GM19324 (cell line): Measurements from ENCODE around the gene KL.

Experiments used
- ATAC-seq: cut with Tn5 transposase; IDR thresholded peaks from one replicate; pipeline ENCODE4 v1.9.1; 2021; ENCODE audit warnings: mild to moderate bottlenecking, moderate library complexity; ENCODE audit not compliant: unreplicated experiment, low FRiP score

Gene KL

DNA sequence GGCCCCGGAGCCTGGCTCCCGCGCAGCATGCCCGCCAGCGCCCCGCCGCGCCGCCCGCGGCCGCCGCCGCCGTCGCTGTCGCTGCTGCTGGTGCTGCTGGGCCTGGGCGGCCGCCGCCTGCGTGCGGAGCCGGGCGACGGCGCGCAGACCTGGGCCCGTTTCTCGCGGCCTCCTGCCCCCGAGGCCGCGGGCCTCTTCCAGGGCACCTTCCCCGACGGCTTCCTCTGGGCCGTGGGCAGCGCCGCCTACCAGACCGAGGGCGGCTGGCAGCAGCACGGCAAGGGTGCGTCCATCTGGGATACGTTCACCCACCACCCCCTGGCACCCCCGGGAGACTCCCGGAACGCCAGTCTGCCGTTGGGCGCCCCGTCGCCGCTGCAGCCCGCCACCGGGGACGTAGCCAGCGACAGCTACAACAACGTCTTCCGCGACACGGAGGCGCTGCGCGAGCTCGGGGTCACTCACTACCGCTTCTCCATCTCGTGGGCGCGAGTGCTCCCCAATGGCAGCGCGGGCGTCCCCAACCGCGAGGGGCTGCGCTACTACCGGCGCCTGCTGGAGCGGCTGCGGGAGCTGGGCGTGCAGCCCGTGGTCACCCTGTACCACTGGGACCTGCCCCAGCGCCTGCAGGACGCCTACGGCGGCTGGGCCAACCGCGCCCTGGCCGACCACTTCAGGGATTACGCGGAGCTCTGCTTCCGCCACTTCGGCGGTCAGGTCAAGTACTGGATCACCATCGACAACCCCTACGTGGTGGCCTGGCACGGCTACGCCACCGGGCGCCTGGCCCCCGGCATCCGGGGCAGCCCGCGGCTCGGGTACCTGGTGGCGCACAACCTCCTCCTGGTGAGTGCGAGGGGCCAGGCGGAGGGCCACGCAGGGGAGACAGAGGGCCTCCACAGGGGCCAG, at the start of gene KL:
Gene KL, plus strand, starts transcription at position 10 of the 909 bp plus-strand sequence. Its CDS starts 18 bp downstream, at position 28.
- ATAC-seq = peak; percentile 36

DNA sequence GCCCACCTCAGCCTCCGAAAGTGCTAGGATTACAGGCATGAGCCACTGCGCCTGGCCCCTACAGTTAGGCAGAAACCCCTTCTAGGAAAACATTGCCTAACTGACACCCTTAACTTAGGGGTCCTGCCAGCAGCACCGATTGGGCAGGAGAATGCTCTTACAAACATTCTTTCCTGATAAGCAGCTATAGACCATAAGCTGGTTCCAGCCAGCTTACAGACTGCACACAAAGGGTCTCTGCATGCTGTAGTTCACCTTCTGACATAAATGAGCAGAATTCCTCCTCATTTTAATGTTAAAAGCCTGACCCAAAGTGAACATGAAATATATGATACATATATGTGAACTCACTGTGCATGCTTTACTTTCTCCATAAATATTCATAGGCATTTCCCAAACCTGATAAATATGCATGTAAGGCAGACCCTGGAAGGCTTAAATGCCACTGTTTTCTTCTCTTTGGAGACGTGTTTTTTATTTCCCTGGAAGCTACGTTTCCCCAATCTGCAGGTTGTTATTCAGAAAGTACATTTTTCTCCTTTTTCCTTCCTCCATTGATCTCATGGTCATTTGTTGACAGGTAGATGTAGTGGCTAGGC, 48.5 kb upstream of the KL start:
- no peak for ATAC-seq

DNA sequence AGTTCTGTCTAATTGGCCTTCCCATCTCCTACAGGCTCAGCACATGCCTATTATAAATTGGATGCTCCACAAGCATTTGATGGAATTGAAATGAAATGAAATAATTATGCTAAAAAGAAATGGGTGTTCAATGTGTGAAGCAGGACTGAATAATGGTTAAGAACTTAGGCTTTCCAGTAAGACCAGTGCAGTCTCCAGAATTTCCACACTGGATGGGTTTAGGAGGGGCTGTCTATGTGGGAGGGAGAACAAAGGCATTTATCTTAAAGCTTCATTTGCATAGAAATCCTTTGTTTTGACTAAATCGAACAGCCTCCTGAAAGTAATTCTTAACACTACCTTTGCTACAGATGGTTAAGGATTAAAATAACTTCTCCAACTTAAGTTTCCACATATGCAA, 47.9 kb upstream of the KL start:
- ATAC-seq = no peak

DNA sequence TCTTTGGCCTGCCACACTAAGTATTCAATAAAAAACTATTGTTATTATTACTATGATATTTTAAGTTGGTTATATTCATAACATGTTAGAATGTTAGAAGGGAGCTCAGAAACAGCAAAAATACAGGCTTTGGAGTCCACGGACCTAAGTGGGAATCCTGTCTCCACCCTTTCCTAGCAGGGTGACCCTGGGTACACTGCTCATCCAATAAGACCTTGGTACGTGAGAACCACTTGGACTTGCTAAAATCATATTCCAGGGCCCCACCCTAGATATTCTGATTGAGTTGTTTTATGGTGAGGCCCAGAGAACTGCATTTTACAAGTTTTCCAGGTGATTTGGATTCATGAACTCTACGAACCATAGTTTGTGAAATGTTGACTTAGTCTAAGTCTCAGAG, 47.4 kb upstream of the KL start:
- ATAC-seq = no peak

DNA sequence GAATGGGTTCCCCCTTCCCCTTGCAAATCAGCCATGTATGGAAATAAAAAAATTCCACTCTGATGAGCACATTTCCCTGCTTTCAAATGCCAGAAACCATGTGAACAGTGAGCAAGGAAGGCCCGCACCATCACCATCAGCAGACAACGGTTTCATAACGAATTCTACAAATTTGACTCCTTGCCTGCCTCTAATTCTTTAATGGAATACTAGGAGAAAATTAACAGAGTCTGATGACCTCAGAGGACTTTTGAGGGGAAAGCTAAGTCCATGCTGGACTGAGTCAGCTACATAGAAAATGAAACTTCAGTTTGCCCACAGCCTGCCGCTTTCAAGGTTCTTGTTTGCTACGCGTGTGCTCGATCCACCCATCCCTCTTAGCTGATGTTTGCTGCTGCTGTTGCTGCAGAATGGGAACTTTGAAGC, 46.7 kb upstream of the KL start:
- ATAC-seq = peak; percentile 87

DNA sequence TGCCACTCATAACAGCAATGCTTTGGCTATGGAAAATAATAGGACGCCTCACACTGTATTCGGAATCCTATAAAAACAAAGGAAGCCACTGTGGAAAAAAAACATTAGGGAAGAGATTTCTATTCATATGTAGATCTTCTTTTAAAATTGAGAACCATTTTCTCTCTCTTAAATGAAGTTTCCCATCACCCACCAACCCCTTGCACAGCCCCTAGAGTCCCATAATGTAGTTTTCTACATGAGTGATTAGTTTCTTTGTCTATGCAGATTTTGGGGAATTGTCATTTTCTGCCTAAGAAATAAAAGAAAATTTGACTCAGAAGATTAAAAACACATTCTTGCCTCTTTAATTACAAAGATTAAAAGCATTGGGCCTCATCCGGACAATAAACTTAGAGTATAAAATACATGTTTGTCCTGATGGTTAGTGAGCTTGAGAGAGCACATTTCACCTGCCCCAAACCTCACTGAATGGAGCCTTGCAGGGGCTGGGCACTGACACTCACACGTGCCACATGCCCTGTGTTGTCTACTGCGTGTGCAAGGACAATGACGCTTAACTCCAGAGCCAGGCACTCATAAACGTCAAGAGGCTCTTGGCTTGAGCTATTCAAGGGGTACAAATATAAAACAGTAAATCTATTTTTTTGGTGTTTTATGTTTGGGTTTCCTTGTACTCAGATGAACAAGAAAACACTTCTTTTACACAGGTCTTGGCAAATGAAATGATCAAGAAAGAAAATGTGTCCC, 40.0 kb upstream of the KL start:
- no peak for ATAC-seq

DNA sequence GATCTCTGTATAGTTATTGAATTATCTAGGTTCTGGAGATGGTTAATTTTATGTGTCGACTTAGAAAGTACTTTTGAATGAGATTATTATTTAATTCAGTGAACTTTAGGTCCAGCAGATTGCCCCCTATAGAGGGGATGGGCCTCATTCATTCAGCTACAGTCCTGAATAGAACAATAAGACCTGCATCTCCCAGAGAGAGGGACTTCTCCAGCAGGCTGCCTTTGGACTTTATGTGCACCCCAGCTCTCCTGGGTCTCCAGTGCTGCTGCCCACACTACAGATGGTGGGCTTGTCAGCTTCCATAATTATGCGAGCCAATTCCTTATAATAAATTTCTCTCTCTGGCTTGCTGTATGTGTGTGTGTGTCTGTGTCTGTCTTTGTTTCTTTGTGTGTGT, 39.3 kb upstream of the KL start:
- no peak for ATAC-seq

DNA sequence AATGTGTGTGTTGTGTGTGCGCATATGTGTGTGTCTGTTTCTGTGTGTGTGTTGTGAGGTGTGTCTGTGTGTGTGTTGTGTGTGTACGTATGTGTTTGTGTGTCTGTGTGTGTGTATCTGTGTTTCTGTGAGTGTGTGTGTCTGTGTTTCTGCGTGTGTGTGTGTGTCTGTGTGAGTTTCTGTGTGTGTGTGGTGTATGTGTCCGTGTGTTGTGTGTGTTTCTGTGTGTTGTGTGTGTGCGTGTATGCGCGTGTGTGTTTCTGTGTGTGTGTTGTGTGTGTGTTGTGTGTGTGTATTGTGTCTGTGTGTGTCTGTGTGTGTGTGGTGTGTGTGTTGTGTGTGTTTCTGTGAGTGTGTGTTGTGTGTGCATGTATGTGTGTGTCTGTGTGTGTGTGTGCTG, 38.9 kb upstream of the KL start:
- ATAC-seq = no peak

DNA sequence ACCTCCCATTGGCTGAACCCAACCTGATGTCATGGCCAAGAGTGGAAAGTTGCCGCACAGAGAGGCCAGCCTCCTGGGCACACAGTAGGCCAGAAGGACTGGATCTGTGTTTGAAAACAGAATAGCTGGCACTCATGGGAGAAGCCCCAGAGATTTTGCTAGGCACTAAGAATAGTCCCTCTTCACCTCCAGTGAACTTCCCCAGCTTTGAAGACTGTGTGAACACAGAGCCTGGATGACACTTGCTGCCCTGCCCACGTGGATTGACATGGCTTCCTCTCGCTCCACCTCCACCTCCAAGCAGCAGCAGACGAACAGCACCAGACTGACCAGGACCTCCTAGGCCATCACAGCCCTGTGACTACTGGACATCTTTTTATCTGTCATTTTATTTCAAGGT, 37.9 kb upstream of the KL start:
- no peak for ATAC-seq

DNA sequence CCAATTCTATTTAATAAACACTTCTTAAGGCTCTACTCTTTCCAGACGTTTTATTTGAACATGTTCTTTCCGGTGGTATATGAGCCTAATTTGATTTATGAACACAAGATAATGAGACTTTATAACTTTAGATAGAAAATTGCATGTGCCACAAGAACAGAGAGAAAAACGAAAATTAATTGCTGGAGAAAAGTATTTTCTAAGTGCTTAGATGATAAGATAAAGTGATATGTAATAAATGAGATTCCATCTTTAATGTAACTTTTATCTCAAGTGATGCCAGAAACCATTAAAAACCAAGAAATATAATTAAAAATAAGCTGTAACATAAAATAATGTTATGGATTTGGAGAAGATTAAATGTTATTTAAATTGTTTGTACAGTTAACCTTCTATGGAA, 33.2 kb upstream of the KL start:
- no peak for ATAC-seq

DNA sequence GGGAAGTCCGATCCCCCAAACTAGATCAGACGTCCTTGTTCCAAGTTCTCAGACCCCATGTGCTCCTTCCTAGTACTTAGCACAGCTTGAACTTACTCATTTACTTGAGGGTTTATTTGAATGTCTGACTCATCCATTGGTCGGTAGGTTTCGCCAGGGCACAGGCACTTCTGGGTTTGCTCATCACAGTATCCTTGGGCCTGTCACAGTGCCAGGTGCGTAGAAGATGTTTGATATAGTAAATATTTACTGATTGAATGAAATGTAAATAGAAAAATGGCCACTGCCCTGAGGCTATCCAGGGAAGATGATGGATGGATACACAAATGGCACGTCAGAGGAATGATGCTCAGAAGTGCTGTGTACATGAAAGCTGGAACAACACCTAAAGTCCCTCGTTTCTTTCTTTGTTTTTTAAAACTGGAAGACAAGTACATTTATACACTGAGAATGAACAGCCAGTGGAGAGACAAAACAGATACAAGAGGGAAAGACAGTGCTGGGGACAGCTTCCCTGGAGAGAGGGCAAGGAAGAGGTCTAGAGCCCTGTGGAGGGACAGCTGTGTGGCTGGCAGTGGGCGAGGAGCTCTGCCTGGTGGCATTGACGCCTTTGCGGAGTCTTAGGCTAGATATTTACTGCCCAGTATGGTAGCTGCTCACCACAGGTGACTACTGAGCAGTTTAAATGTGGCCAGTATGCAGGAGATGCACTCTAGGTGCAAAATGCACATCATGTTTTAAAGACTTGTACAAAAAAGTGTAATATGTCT, 31.2 kb upstream of the KL start:
- ATAC-seq = no peak

DNA sequence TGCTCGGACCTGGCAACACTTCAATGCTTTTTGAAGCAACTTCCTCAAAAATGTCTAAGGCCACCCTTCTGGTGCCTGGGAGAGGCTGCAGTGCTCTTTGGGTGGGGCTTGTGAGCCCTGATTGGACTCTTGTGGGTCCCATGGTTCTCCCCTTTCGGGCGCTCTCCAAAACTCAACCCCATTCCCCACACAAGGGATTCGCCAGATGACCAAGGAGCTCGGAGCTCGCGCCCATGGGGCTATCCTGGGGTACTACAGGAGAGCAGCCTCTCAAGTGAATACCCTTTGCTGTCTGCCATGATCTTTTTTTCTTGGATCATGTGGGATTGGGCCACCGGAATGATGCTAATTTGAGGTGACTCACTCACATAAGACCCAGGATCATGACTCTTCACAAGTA, 29.7 kb upstream of the KL start:
- ATAC-seq = no peak

DNA sequence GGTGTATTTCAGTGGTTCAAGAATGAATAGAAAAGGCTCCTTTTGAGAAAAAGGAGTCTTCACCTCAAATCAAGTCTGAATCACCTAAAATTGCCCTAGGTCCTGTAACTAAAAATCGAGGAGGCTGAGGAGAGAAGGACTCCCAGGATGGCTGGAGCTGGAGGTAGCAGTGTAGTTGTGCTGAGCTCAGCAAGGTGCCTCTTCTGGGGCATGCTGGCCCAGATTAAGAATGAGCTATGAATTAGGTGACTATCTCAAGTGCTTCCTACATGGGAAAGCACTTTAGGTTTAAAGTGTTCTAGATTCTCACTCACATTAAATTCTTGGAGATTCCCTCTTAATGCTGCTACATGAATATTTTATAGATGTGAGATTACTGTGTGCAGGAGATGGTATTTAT, 28.8 kb upstream of the KL start:
- no peak for ATAC-seq

DNA sequence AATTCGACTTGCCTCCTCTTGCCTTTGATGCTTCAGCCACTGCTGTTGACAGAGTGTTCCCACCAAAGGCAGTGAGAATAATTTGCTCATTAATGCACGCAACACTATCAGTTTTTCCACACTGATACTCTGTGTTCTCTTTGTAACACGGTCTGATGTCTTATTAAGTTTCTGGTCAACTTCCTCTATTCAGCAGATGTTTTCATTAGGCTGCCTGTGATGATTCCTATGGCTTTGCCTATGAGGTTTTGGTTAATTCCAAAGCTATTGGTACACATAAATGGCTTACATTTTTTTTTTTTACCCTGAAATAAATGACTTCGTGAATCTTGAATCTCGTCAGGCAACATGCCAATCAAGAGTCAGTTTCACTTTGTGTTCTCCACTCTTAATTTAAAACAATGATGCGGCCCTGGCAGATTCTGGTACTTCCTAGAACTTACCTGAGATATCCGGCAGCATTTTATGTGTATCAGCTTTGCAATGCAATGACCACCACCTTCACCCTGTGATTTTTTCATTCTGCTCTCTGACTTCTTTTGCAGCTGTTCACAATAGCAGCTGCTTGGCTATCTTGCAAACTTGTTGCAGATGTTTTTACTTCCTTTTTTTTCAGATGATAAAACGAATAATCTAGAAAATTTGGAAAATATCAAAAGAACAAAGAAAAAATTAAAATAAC, 27.5 kb upstream of the KL start:
- no peak for ATAC-seq

DNA sequence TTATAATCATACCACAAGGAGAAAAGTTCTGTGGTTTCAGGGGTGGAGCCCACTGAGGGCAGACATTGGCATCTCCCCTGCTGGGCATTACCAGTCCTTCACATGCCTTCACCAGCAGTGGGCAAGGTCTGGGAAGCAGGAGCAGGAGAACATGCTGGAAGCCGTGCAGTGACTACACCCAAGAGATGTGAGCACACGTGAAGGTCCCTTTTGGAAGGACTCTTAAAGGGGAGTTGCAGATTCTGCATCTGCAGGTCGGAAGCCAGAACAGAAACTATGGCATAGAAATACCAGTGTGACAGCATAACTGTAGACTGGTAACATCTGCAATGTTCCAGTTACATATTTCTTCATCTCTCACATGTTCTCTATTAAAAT, 26.9 kb upstream of the KL start:
- ATAC-seq = no peak

DNA sequence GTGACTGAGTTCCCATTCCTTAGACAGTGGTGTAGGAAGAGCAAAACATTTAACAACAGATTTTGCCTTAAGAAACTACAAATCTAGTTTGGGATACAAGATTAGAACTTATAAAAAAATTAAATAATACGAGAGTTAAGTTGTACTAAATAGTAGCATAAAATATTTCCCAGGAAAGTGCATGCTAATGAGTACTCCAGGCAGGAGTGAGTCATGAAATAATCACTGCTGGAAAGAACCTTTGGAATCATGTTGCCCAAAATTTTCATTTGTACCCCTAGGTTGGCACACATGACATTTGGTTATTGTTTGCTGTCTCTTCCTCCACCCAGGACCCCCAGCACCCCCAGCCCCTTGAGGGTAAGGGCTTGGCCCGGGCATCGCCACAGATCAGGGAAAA, 26.3 kb upstream of the KL start:
- no peak for ATAC-seq

DNA sequence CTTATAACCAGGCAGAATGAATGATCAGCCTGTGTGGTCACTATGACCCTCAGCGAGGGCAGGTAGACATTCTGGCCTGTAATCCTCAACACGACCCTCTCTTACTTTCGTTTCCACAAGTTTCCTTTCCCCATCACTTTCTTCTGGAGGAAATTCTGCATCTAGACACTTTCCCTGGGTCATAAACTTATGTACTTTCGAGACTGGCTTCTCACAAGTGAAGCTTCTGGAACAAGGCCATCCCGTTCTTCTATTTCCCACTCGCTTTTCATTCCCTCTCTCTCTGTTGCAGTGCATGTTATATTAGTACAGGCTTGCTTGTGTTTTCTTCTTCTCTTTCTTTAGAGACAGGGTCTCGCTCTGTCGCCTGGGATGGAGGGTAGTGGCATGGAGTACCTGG, 23.1 kb upstream of the KL start:
- ATAC-seq = no peak

DNA sequence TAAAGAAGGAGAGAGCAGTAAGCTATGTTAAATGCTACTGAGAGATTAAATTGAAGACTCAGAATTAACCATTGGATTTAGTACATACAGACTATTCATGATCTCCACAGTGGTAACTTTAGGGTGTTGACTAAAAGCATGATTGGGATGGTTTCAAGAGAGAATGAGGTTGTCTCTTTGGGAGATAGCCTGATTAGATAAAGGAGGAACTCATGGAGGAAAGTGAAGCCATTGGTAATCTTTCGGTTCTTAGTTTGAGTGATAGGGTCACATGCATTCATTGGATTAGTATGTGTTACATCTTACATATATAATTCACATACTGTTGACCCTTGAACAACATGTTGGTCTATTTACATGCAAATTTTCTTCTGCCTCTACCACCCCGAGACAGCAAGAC, 18.8 kb upstream of the KL start:
- no peak for ATAC-seq

DNA sequence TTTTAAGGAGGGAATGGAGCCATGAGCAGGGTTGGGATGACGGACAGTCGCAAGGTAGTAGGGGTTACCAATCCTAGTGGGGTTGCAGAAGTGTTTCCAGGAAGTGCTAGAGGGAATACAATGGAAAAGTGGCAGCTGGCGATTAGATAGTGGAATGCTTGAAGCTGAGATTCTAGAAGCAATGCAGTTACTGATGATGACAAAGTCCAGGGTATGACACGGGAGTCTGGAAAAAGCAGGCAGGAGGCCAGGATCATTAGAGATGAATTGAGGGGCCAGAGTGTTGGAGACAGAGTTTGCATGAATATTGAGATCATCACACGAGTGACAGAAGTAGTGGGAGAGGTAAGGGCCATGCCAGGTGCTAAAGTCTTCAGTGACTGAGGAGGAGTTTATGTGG, 17.3 kb upstream of the KL start:
- no peak for ATAC-seq

DNA sequence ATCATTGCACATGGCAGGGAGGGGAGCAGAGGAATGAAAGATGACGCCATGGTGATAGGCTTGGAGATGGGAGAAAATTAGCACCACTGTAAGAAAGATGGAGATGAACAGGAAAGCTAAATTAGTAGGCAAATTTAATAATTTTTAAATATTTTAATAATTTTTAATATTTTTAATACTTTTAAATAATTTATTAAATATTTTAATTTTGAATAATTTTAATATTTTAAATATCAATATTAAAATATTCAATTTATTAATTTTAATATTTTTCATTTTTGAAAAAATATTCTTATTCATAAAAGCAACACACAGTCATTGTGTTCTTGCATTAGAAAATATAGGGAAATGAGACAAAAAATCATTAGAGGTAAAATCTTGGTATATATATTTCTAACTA, 15.9 kb upstream of the KL start:
- ATAC-seq = no peak
